Measurements from ENCODE around the gene PATZ1.
A peak's percentile ranks its signal among the peaks of the same experiment; 100 is the strongest.

The PATZ1 gene

DNA sequence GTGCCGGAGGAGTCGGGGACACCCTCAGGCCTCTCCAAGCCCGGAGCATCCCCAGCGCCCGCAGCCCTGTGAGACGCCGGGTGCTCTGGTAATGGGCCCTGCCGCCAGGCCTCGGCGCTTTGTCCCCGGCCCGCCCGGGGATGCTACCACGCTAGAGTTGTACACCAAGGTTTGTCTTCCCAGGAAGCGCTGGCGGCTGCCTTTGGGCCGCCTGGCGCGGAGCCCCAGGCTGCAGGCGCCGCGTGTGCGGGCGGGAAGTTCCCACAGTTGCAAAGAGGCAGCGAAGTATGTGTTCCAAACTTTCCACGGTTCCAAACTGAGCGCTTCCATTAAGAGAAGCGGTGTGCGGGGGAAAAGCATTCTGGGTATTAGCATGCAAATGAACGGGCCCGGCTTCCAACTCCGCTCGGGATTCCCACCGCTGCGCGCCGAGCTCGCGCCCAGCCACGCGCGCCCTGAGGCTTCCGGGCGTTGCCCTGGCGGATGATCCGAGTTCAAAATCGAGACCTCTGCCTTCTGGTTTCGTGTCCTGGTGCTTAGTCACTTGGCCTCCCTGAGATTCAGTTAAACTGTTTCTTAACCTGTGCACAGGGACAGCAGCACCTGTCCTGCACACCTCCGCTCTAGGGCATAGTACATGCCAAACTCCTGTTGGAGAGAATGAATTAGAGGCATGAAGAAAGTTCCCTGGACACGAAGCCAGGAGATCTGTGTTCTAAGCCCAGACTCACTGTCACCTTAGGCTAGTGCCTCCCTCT is 1.3 kb upstream of the PATZ1 start:
- DNase-seq = peak; percentile 57 to 75
- H3K4me1 Mint-ChIP-seq = peaks cover 35% of the 10 kb centered on the region
- ATAC-seq = peak; percentile 39
- no peaks in the 10 kb centered on the region for H3K9me3 Mint-ChIP-seq
- H3K27ac Mint-ChIP-seq = peak overlapping the region; percentile 93 to 94
- peak overlapping the region; percentile 83 to 98 for H3K4me3 Mint-ChIP-seq
- no peaks in the 10 kb centered on the region for H3K27me3 Mint-ChIP-seq

DNA sequence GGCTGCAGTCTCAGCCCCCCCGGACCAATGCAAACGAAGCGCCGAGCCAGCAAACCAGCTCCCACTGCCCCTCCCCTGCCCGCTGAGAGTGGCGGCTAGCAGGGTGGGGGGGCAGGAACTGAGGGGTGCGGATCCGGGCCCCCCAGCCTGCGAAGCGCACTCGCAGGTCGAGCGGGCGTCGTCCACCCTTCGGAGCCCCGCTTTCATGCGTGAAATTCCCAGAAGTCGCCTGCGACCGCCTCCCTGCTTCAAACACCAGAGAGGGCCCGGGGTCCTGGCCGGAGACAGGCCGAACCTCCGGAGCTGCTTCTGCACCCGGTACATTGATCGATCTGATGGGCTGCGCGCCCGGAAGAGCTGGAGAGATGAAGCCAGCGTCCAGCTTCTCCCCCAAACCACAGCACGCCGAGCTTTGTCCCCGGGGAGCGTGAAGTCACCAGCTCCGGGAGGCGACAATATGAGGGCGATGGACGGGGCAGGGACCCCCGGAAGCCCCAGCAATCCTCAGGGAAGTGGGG is 646 bp upstream of the PATZ1 start:
- Mint-ChIP-seq H3K27ac (peak overlapping the region; percentile 93 to 94), H3K27me3 (no peaks in the 10 kb centered on the region), H3K4me1 (peaks cover 41% of the 10 kb centered on the region), H3K9me3 (no peaks in the 10 kb centered on the region), H3K4me3 (peak overlapping the region; percentile 83 to 98)
- ATAC-seq (peak; percentile 31), DNase-seq (peak; percentile 55 to 57)

DNA sequence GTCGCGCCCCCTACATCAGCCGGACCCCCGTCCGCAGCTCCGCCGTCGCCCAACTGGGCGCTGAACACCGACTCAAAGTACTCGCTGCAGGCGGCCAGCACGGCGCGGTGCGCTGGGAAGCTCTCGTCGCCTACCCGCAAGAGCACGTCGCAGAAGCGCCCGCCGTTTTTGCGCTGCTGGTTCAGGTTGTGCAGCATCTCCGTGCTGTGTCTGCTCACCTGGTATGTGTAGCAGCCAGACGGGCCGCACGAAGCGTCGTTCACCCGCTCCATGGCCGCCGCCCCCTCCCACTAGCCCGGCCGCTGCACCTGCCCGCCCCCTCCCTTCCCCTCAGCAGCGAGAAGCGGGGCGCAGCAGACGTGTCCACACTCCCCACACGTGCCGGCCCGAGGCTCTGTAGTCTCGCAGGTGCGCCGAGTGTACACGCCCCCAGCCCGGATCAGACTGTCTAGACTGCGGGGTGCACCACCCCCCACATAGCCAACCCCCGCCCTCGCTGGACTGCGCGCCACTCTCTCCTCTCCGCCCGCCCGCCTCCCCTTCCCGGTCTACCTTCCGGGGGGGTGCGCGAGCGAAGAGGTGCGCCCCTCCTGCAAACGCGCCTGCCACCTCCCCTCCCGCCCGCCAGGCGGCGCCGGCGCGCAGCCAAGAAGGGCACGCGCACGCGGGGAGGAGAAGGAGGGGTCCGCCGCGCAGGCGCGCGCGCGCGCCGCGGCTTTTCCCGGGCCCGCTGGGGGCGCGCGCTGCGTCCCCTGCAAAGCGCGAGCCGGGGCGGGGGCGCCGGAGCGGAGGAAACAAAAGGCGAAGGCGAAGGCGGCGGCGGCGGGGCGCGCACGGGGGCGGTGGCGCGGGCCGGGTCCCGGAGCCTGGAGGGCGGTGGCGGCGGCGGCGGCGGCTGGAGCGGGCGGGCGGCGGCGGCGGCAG is 553 bp downstream of the PATZ1 start:
- ATAC-seq = peak; percentile 72
- H3K9me3 Mint-ChIP-seq = no peaks in the 10 kb centered on the region
- peak overlapping the region; percentile 61 to 98 for H3K27ac Mint-ChIP-seq
- peaks cover 53% of the 10 kb centered on the region for H3K4me1 Mint-ChIP-seq
- peak; percentile 90 to 92 for DNase-seq
- peak overlapping the region; percentile 83 to 98 for H3K4me3 Mint-ChIP-seq
- H3K27me3 Mint-ChIP-seq = no peaks in the 10 kb centered on the region

DNA sequence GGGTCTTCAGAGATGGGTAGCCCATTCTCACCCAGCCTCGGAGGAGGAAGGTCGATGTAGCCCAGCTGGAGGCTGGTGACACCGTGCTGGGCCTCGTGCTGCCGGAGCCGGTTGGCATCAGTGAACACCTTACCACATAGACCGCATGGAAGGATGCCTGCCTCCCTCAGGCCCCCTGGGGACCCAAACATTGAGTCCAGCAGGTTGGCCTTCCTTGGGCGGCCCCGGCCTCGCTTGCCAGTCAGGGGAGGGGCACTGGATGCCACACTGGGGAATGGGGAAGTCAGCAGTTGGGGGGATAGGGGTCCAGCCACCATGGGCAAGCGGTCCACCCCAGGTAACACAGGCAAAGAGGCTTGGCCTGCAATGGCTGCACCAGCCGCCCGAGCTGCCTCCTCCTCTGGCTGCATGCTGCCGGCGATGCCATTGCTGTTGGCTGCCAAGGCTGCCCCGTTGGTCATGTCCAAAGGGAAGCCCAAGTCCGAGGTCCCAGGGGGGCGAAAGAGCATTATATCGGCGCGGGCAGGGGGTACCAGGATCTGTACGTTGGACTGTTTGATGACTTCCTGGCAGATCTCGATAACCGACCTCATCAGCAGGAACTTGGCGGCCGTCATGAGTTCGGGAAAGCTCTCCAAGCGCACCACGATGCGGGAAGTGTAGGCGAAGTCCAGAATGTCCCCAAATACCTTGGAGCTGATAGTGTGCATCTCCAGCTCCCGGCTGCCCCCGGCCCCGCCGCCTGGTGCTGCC is 1.4 kb downstream of the PATZ1 start:
- H3K4me3 Mint-ChIP-seq = peak overlapping the region; percentile 83 to 98
- no peaks in the 10 kb centered on the region for H3K9me3 Mint-ChIP-seq
- no peaks in the 10 kb centered on the region for H3K27me3 Mint-ChIP-seq
- H3K27ac Mint-ChIP-seq = peak overlapping the region; percentile 82 to 98
- ATAC-seq = no peak
- peaks cover 62% of the 10 kb centered on the region for H3K4me1 Mint-ChIP-seq
- DNase-seq = peak; percentile 20 to 44

DNA sequence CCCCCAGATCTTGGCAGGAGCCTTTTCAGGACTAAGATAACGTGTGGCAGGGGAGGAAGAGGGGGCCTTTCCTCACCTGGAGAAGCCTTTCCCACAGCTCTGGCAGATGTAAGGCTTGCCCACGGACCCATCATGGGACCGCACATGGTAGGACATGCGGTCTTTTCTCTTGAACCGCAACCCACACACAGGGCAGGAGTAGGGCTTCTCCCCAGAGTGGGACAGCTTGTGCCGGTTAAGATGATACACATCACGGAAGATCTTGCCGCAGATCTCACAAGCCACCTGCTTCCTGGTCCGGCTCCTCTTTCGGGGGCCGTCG is 1.9 kb downstream of the PATZ1 start:
- peak overlapping the region; percentile 83 to 98 for H3K4me3 Mint-ChIP-seq
- no peaks in the 10 kb centered on the region for H3K9me3 Mint-ChIP-seq
- DNase-seq = no peak
- peaks cover 67% of the 10 kb centered on the region for H3K4me1 Mint-ChIP-seq
- H3K27ac Mint-ChIP-seq = peak overlapping the region; percentile 82 to 98
- ATAC-seq = no peak
- H3K27me3 Mint-ChIP-seq = no peaks in the 10 kb centered on the region

DNA sequence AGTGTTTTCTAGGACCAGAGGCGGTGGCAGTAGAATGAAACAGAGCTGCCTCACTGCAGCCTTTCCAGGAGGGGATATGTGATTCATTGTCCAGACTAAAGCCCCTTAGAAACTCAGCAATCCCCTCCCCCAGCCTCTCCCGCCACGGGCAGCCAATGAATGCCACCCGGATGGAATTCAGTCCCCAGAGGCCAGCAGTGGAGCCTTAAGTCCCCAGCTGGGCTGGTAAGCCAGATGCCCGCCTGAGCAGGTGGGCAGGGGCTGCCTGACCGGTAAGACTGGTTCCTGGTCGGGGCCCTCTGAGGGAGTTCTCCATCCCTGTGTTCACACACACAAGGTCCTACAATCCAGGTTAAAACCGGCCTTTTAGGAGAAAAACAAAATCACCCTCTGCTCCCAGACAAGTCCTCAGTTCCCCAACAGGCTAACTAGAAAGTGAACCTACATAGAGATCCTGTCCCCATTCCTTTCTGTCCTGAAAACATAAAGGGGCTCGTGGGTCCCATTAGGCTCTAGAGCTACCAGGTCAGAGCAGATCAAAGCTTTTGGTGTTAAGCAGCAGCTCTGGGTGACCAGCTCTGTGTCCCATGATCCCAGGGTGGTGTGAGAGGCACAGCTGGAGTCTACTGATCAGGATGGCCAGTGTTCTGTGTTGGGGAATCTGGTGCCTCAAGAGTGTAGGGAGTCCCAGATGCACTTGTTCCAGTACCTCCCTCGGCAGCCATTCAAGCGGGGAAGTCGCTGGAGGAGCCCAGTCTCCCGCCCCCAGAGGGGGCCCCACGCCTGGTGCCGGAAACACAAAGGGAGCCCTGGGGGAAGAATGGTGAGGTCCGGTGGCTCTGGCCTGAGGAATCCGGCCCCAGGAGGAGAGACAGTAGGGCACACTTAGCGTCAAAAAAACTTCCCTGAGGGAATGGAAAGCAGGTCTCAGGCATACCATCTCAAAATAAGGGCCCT is 2.6 kb downstream of the PATZ1 start:
- peaks cover 74% of the 10 kb centered on the region for H3K4me1 Mint-ChIP-seq
- H3K9me3 Mint-ChIP-seq = no peaks in the 10 kb centered on the region
- peak overlapping the region; percentile 83 to 98 for H3K4me3 Mint-ChIP-seq
- peak overlapping the region; percentile 82 to 98 for H3K27ac Mint-ChIP-seq
- H3K27me3 Mint-ChIP-seq = no peaks in the 10 kb centered on the region
- DNase-seq = peak in 1 of 2 donors; percentile 34
- no peak for ATAC-seq

DNA sequence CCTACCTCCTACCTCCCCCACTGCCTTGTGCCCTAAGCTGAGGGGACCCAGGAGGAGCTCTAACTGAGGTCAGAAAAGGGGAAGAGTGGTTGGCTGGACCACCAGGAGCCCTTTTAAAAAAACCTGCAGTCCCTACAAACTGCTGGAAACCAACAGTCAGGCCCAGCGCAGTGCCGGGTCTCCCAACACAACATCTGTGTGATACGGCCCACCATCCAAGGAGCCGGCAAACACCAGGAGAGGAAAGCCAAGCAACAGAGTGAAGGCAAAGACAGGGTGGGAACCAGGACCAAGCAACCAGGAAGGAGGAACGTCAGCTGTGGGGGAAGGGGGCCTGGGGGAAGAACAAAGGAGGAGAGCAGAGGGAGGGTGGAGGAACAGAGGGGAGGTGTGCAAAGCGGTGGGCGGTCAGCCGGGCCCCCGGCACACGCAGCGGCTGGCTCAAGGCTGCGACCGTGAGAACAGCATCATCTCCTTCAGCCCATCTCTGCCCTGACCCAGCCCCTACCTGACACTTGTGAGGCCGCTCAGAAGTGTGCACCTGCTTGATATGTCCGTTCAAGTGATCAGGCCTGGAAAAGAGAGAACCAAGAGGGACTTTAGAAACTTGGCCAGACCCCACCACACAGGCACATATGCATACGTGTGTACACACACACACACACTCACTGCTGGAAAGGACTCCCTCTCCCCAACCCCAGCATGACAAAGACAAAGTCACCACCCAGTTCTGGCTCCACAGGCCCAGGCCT is 3.6 kb downstream of the PATZ1 start:
- ATAC-seq (no peak), DNase-seq (no peak)
- peaks cover 78% of the 10 kb centered on the region for H3K4me1 Mint-ChIP-seq
- no peaks in the 10 kb centered on the region for H3K27me3 Mint-ChIP-seq
- peak overlapping the region; percentile 83 to 98 for H3K4me3 Mint-ChIP-seq
- no peaks in the 10 kb centered on the region for H3K9me3 Mint-ChIP-seq
- H3K27ac Mint-ChIP-seq = peak overlapping the region; percentile 82 to 98

DNA sequence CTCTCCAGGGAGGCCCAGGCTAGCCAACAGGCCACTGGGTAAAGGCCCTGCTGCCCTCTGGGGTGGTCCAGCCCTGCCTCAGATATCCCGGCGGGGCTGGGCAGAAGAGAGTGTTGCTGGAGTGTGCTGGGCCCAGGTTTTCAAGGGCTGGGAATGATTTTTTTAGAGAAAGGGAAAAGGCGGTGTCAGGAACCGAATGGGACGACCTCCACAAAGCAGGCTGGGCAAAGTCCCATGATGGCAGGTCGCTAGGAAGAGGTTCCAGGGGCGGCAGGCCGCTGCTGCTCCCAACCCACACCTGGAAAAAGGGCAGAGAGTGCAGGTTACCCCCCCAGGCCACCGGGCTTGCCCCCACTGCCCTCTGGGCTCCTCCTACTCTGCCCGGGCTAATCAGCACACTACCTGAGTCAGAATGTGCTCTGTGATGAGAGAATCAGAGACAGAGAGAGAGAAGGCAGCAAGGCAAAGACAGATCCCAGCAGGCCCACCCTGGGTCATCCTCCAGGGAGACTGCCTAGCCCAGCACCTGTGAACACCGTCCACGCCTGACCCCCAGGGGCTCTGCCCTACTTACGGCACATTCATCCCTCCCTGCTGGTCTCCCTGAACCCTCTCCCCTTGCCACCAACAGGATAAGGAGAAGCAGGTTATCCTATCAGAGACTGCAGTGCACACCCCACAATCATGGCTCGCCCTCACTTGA is 4.6 kb downstream of the PATZ1 start:
- Mint-ChIP-seq H3K27me3 (no peaks in the 10 kb centered on the region), H3K9me3 (no peaks in the 10 kb centered on the region), H3K27ac (peak overlapping the region; percentile 75 to 98), H3K4me3 (peak overlapping the region; percentile 83 to 98), H3K4me1 (peaks cover 83% of the 10 kb centered on the region)
- ATAC-seq (no peak), DNase-seq (no peak)

DNA sequence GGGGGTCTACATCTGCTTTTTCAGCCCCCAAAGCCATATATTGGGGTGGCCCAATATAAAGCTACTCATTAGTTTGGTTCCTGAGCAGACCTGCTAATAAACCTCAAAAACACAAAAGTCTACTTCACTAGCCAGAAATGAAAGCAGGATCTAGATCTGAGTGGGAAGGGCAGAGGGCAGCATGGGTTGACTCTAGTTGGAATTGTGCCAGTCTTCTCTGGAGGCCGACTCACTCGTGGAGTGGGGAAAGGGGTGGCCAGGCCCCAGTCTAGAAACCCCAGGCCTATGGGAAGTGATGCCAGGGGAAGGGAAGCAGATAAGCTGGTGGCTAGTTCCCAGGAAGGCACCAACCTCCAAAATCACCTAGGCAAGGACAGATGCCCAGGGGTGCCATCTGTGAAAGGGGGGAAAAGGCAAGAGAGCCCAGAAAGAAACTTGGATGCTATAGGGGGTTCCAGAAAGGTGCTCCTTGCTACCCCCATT is 5.3 kb downstream of the PATZ1 start:
- Mint-ChIP-seq H3K27ac (peak overlapping the region in 1 of 2 donors; percentile 79), H3K4me3 (peak overlapping the region in 1 of 2 donors; percentile 13), H3K4me1 (peaks cover 87% of the 10 kb centered on the region), H3K27me3 (no peaks in the 10 kb centered on the region), H3K9me3 (no peaks in the 10 kb centered on the region)
- ATAC-seq (no peak), DNase-seq (no peak)

DNA sequence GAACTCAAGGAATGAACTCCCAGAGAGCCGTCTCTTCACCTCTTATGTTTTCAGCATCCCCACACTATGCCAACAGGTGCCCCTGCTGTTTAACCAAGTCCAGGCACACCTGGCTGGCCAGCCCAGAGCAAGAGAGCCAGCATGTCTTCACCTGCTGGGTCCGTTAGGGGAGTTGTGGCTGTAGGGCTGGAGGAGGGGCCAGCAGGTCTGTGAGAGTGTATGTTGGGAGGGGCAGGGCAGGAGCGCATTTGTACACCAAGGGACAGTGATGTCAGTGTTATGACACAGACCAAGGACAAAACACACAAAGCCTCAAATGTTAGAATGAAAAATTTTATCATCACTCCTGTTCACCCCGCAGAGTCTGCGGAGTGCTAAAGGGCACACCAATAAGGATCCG is 5.8 kb downstream of the PATZ1 start:
- no peaks in the 10 kb centered on the region for H3K27me3 Mint-ChIP-seq
- ATAC-seq = no peak
- H3K27ac Mint-ChIP-seq = peak overlapping the region; percentile 43 to 79
- no peaks in the 10 kb centered on the region for H3K9me3 Mint-ChIP-seq
- H3K4me1 Mint-ChIP-seq = peaks cover 92% of the 10 kb centered on the region
- no peak for DNase-seq
- peak overlapping the region in 1 of 2 donors; percentile 9 for H3K4me3 Mint-ChIP-seq

DNA sequence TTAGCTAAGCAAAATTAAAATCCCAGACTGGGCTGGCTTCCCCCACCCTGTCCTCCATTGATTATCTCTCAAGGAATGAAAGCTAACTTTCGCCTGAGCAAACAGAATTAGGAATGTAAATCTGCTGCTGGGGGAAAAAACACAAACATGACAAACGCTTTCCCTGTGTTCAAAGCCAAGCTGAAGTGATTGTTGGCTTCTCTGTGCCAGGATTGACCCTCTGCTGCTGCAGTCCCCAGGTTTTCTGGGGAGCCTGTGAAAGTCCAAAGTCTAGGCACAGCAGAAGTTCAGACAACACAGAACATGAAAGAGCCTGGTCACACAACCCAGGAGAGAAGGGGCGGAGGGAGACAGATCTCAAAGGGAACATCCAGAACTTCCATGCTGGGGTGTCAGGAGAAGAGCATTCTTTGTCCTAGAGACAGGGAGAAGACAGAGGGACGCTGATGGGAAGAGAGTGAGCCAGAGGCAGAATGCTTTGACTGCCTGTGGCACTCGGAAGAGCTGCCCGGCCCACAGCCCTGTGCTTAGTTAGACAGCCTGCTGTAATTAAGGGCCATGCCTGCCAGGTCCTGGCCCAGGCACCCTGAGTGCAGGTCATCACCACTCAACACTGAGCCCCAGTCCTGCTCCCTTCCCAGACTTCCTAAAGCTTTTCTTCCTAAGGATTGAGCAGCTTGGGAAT is 6.9 kb downstream of the PATZ1 start:
- Mint-ChIP-seq H3K4me3 (no peak overlapping the region), H3K27ac (peak overlapping the region; percentile 57 to 89), H3K4me1 (peaks cover 95% of the 10 kb centered on the region), H3K27me3 (no peaks in the 10 kb centered on the region), H3K9me3 (no peaks in the 10 kb centered on the region)
- ATAC-seq = no peak
- DNase-seq = no peak

DNA sequence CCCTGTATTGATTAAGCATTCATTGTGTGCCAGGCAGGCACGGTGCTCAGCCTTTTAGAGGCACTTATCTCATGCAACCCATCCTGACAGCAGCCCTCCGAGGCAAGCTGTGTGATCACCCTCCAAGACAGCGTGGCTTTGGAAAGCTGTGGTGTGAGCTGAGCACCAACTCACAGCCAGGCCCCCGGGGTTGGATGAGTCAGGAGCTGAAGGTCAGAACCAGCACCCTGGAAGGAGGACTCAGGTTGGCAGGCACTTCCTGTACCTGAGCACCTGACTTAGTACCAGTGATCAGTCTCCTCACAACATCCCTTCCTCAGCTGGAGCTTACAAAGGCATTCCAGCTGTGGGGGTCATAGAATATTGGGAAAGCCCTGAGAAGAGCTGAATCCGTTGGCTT is 9.0 kb downstream of the PATZ1 start:
- Mint-ChIP-seq H3K27me3 (no peaks in the 10 kb centered on the region), H3K9me3 (no peaks in the 10 kb centered on the region), H3K27ac (peak overlapping the region; percentile 24 to 63), H3K4me3 (no peak overlapping the region), H3K4me1 (peaks cover 93% of the 10 kb centered on the region)
- ATAC-seq (peak; percentile 78), DNase-seq (no peak)

DNA sequence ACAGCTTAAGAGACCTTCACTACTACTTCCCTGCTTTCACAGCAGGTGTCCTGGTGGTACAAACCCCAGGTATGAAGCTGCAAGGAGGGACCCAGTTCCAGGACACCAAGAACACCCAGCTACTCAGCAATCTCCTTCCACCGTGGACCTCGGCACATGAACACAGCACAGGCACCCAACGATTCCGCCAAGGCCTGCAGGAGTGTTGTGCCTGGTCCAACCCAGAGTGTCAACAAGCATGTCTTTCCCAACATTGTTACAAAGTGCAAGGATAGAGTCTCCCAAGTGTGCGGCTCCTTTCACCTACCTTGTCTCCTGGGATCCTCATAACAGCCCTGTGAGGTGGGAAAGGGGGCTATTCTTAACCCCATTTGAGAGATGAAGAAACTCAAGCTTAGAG is 11.8 kb downstream of the PATZ1 start:
- no peak overlapping the region for H3K4me3 Mint-ChIP-seq
- no peak for DNase-seq
- no peak for ATAC-seq
- no peaks in the 10 kb centered on the region for H3K9me3 Mint-ChIP-seq
- H3K27ac Mint-ChIP-seq = peak overlapping the region in 1 of 2 donors; percentile 64
- H3K4me1 Mint-ChIP-seq = peaks cover 84% of the 10 kb centered on the region
- H3K27me3 Mint-ChIP-seq = no peaks in the 10 kb centered on the region
